AG09319 (cell line): Measurements from ENCODE around the gene ESR2.

Source experiments
- DNase-seq: peaks from one replicate; pipeline ENCODE4 v3.0.0-alpha.2; 2010; ENCODE audit warnings: low read depth; ENCODE audit errors: extremely low read depth
- CTCF ChIP-seq: IDR thresholded peaks from 2 replicates; pipeline ENCODE4 v1.5.1; 2011; ENCODE audit warnings: low read depth, mild to moderate bottlenecking, inconsistent platforms, low read length, moderate library complexity

The ESR2 gene

DNA sequence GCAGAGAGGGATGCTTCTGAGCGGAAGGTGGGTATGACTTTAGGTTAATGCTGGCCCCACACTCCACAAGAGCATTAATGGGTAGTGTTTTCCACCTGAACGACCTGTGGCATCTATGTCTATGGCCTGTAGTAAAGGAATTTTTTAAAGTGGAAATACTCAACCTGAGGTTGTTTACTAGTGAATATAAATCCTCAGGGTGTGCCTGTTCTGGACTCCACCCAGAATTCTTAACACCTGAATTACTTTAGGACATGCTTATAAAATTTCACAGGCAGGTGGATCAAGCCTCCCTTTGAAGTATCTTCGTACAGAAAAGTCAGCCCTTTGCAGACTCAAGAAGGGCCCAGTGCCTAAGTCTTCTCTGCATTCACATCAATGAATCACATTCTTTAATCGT, 196.1 kb downstream of the ESR2 start:
- TF ChIP-seq CTCF = no peak

DNA sequence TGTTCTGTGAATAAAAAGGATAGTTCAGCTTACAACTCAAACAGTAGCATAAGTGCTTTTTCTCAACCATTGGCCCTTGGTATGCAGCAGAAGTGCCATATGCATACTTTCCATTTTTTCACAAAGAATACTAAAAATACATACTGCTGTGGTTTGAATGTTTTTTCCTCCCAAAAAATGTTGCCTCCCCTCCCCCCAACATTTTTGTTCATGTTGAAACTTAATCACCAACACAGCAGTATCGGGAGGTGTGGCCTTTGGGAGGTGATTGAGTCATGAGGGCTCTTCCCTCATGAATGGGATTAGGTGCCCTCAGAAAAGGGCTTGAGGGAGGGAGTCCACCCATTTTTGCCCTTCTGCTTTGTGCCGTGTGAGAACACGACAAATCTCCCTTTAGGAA, 198.6 kb downstream of the ESR2 start:
- DNase-seq = no peak
- no peak for TF ChIP-seq CTCF

More for the DNA sequence above, 196.1 kb downstream of the ESR2 start:
- no peak for DNase-seq

DNA sequence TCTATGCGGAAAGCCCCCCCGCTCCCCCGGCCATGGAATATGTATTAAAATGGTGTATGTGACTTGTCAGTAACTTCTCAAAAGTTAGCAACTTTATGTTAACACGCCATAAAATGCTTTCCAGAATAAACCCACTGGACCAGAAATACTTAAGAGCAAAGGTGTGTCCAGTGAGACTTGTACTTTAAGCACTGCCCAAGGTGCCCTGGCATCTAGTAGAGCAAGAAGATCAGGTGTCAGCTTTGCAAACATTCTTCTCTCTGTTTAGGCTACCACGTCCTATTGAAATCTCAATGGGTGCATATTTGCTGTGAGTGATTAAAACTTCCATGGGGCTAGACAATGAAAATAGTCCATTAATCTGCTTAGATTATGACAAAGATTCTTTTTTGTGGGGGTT, 201.2 kb downstream of the ESR2 start:
- no peak for DNase-seq
- TF ChIP-seq CTCF = no peak

GRCh38 chr14:64092338-64092737, 201.8 kb downstream of the ESR2 start:
- DNase-seq = no peak
- no peak for TF ChIP-seq CTCF

DNA sequence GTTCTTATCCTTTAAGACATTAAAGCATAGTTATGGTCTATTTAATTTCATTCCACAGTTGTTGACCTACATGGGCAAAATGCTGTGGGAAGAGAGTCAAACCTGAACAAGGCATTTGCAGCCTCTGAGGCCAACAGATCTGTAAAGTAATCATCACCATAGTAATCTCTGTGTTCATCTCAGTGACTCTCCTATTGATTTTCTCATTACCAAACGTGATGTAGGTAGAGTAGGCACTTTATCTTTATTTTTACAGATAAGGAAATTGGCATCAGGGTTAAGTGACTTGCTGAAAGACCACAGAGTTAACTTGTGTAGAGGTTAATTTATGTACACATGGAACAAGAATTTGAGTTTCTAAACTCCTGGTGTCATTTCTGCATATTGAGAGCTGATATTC, 203.0 kb downstream of the ESR2 start:
- DNase-seq = no peak
- TF ChIP-seq CTCF = no peak

DNA sequence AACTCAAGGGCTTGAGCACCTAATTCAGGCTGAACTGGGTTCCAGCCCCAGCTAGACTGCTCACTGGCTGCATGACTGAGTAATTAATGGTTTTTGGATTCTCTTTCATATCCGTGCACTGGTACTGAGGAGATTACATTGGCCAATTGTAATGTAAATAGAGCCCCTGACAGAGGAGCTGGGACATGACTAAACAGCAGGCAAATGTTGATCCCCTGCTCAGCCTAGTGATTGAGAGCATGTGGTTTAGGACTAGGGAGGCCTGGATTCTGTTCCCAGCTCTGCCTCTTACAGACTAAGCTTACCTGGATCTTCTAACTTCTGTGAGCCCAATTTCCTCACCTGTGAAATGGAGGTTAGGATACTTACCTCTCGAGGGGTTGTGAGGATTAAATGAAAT, 204.3 kb downstream of the ESR2 start:
- TF ChIP-seq CTCF = no peak
- DNase-seq = no peak

DNA sequence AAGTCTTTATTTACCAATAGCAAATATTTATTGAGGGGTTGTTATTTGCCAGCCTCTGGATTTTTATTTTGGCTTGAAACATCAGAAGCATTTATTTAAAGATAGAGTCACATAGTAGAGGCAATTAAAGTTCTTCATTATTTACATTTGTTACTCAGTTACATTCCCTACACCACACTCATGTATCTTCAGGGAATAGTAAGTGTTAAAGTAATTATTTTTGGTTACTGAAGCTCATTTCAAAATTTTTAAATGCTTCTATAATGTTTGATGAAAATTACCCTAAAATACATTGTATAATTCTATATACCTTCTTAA, 205.6 kb downstream of the ESR2 start:
- TF ChIP-seq CTCF = no peak

DNA sequence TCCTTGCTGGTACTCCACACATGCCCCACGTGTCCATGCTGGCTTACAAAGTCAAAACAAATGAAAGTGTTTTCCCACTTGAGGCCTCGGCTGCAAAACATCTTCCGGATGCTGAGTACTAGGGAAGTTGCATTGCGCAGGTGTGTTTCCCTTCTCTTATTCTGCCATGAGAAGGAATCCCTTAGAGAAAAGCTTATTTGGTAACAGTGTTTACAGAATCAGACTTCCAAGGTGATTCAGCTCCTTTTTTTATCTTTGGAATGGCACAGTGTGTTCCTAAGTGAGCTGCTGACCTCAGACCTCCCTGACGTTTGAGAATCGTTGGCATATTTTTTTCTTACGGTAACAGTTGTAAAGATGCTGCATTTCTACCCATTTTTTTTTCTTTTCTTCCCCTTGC, 211.3 kb downstream of the ESR2 start:
- no peak for DNase-seq
- no peak for TF ChIP-seq CTCF

More for the DNA sequence above, 205.6 kb downstream of the ESR2 start:
- no peak for DNase-seq
